Activated CD4-positive, alpha-beta T cell treated with anti-CD3 and anti-CD28 coated beads, Interleukin-2, amount 50 U/mL, for 48 hours (primary cell): ENCODE data around the gene PARD6A.
A peak's percentile ranks its signal among the peaks of the same experiment; 100 is the strongest.
"Not testable (repeated sequence)": the region's sequence is repeated elsewhere in the genome, so short reads cannot be mapped to it uniquely, and the experiment has no call there.

Experiments
- DNase-seq, 2 experiments: peaks; one replicate each; pipeline ENCODE4 v3.0.0-alpha.2; 2020

PARD6A gene

GRCh38 chr16:67667817-67668494, 7.2 kb downstream of the PARD6A start:
- DNase-seq = peak; percentile 77 to 84

- DNase-seq = no peak
These were observed 7.9 kb downstream of the PARD6A start for GRCh38 chr16:67668495-67669157.

GRCh38 chr16:67669499-67670101, 8.8 kb downstream of the PARD6A start:
- DNase-seq = no peak

GRCh38 chr16:67672306-67672705, 11.5 kb downstream of the PARD6A start:
- no peak for DNase-seq

GRCh38 chr16:67672739-67673662, 12.2 kb downstream of the PARD6A start:
- DNase-seq = peak; percentile 60 to 67

GRCh38 chr16:67673712-67674580, 13.2 kb downstream of the PARD6A start:
- no peak for DNase-seq

- no peak for DNase-seq
These were observed 14.3 kb downstream of the PARD6A start for GRCh38 chr16:67674851-67675578.

GRCh38 chr16:67675579-67675935, 14.8 kb downstream of the PARD6A start:
- DNase-seq = no peak

- DNase-seq = no peak
These were observed 15.2 kb downstream of the PARD6A start for GRCh38 chr16:67675999-67676398.

GRCh38 chr16:67676516-67676915, 15.8 kb downstream of the PARD6A start:
- DNase-seq = no peak

- no peak for DNase-seq
These were observed 16.2 kb downstream of the PARD6A start for GRCh38 chr16:67676939-67677338.

GRCh38 chr16:67677712-67678111, 17.0 kb downstream of the PARD6A start:
- DNase-seq = no peak

GRCh38 chr16:67678354-67679023, 17.7 kb downstream of the PARD6A start:
- DNase-seq = no peak

GRCh38 chr16:67679935-67680897, 19.5 kb downstream of the PARD6A start:
- no peak for DNase-seq

- DNase-seq = no peak
These were observed 23.0 kb downstream of the PARD6A start for GRCh38 chr16:67683767-67684166.

GRCh38 chr16:67685388-67686112, 24.8 kb downstream of the PARD6A start:
- DNase-seq = no peak

GRCh38 chr16:67693517-67694285, 32.9 kb downstream of the PARD6A start:
- DNase-seq = not testable (repeated sequence)

GRCh38 chr16:67694611-67695010, 33.9 kb downstream of the PARD6A start:
- DNase-seq = no peak
